NOMO-1 (cell line): Measurements from ENCODE around the gene TSPAN9.

ENCODE experiments used
- DNase-seq, 2 experiments: peaks; one replicate each; lab custom pipeline; 2025; ENCODE audit not compliant: unreplicated experiment in 2 of 2; lab: John Stamatoyannopoulos, UW

Gene TSPAN9

DNA sequence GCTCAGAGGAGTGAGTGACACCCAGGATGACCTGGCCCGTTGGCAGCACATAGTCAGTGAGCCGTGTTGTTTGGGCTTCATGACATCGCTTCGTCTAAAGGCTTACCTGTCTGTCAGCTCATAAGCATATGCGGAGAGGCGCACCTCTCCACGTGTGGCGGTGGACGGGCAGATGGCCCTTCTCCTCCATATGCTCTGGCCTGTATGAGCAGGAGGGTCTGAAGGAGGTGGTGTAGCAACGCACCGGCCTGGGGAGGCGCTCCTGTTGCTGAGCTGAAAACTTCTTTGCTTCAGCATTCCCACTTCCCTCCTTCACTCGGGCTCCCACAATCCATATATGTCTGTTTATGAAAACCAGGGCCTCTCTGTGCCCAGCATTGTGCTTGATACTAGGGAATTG, 186.1 kb downstream of the TSPAN9 start:
- no peak for DNase-seq

DNA sequence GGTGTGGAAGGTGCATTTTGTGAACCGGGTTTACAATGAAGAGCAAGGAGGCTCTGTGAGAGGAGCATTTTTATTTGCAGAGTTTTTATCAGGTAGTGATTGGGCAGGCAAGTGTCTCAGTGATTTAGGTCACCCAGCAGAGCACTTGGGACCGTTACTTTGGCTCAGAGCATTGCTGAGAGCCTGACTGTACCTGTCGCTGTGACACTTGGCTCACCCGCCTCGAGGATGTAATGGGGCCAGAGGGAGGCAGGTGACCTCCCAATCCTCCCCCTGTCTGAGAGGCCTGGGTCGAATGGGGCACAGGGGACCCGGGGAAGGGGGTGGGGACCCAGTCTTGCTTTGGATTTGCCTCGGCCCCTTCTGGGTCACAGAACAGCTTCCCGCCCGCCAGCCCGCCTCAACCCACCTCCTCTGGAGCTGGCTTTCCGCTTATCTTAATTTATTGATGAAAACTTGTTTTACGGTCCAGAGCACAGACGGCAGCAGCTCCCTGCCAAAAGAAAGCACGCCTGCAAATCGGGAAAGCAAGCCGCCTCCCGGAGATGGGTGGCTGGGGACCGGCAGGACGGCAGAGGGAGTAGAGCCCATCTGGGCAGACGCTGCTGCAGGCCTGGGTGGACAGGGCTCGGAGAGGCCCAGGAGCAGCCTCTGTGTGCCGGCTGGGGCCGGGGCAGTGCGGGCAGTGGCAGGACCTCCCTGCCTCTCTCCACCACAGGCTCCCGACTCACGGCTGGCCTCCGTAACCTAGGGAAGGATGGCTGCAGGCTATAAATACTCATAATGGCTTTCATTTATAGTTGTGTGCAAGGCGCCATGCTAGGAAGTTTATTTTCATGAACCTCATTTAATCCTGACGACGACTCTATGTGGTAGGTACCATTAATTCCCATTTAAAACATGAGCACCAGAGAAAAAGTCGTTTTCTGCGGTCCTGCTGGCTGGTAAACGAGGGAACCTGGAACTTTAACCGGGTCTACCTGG, 187.1 kb downstream of the TSPAN9 start:
- DNase-seq: no peak

DNA sequence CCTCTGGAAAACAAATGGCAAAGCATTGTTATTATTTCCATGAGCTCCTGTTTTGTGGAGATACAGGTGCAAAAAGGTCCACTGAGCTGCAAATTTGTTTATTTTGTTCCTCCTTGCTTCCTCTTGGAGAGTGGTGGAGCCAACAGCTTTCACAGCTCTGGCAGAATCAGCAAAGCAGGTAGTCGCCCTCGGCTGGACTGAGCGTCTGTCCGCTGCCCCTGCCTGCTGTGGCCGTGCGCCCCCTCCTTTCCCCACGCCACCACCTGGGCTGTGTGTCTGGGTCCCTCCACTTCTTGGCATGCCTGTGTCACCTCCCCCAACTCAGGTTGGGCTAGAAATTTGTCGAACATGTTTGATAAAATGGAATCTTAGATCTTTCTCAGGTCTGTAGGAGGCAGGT, 188.2 kb downstream of the TSPAN9 start:
- DNase-seq: no peak

DNA sequence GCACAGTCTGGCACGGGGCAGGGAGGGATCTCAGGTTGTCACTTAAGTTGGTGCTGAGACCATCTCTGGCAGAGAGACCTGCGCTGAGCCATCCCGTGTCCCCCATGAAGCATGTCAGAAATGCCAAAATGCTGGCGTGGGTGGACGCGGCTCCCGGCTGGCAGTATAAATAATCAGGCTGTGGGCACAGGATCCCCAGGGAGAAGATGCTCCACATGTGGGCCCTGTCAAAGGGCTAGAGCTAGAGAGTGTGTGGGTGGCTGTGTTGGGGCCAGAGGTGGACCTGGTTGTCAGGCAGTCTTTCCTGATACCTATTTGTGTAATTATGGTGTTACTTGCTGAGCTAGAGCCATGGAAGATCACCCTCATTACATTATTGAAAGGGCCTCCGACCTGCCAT, 189.5 kb downstream of the TSPAN9 start:
- DNase-seq: no peak

DNA sequence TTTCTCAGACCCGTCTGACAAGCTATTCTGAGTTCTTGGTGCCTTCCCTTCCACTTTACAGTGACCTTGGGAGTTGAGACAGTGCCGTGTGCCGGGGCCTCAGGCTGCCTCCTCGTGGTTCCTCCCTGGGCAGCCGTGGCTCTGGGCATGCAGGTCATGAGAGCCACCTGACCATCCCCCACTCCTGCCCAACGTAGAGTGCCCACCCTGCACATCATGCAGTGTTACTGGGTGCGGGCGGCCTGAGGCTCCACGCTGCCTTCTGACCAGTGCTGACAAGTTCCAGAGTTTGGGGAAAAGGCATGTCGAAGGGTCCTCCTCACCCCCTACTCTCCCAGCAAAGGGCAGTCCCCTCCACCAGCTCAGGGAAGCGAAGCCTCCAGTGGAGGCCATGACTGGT, 190.5 kb downstream of the TSPAN9 start:
- no peak for DNase-seq

DNA sequence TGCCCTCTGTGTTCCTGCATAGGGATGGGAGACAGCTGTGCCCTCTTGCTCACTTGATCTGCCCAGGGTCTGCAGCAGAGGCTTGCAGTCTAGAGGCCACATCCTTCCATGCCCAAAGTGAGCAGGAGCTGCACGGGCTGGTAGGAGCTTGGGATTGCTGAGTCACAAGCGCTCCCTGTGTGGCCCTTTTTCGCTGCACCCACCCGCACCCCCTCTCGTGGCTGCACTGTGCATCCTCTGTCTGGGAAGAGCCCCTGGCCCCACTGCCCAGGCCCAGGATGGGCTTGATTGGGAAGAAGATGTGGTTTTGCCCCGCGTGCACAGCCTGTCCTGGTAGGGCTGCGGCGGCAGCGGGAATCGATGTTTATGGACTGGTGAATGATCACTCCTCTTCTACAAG, 192.4 kb downstream of the TSPAN9 start:
- DNase-seq: no peak

DNA sequence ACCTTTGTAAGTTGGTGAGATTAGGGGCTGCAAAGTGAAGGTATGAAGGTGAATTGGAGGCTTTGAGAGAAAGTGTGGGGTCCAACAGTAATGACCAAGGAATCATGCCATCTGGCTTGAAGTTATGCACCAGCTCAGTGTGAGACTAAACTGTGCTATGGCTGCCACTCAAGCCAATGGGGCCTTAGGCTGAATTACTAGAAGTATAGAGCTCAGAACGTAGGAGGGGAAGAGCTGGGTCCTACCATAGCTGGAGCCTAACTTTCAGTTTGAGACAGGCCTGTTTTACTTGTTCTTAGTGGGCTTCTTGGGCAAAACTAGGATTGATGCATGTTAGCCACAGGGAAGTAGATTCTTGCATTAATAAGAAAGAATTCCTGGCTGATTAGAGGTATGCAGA, 194.0 kb downstream of the TSPAN9 start:
- DNase-seq: no peak

DNA sequence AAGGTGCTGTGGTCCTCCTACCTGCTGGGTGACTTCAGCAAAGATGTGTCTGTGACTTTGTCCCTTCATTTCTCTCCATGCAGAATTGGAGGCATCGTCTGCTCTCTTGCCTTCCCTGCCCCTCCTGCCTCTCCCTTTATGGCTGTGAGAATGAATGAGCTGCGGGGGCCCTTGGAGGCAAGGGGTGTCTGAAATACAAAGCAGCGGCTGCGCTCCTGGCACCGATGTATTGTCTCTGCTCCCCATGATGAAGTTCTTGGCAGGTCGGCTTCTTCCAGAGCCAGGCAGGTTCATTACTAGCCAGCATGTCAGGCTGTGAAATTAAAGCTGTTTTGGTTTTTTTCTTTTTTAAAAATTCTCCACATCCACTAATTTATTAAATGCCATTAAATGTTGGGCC, 194.5 kb downstream of the TSPAN9 start:
- no peak for DNase-seq

DNA sequence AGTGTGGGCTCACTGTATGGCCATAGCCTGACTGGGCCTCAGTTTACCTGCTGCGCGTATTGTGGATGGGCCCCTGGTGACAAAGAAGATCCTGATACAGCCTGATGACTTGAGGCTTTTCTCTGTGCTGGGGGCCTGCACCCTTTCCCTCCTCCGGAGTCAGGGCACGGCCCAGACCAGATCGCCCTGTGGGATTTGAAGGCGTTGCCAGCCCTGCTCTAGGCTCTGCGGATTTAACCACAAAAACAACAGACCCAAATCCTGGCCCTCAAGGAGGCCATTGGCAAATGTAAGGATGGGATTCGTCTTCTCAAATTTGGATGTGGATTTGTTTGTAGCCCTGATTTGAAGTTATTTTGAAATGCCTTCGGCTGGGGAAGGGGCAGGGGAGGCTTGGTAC, 195.8 kb downstream of the TSPAN9 start:
- DNase-seq: no peak

DNA sequence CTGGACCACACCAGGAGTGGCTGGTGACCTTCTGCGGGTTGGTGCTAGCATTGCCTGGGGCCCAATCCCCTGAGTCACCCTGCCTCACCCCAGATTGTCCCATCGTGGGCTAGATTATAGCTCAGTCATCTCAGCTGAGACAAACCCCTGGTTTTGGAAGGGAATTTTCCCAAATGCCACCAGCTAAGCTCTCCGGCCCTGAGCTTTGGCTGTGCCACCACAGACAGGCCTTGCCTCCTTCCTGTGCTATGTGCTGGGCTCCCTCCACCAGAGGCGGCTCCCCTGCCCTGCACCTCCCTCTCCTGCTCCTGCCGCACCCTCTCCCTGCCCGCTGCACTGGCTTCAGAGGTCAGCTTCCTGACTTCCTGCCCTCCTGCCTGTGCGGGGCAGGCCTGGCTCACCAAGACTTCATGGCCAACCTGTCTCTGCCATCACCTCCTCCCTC, 196.3 kb downstream of the TSPAN9 start:
- no peak for DNase-seq

DNA sequence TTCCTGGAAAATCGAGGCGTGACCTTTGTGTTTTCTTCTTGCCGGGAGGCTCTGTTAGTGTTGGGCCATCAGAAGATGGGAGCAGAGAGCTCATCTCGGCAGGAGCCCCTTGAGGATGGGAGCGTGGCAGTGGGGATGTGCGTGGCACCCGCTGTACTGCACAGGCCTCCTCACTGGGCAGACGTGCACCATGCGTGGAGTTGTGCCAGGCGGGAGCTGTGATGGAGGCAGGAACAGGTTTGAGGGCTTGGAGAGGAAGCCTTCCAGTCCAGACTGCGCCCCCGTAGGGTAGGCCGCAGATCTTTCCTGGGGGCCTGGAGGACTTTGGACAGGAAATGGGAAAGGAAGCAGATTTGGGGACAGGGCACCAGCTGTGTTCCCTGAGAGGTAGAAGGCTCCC, 197.5 kb downstream of the TSPAN9 start:
- no peak for DNase-seq

DNA sequence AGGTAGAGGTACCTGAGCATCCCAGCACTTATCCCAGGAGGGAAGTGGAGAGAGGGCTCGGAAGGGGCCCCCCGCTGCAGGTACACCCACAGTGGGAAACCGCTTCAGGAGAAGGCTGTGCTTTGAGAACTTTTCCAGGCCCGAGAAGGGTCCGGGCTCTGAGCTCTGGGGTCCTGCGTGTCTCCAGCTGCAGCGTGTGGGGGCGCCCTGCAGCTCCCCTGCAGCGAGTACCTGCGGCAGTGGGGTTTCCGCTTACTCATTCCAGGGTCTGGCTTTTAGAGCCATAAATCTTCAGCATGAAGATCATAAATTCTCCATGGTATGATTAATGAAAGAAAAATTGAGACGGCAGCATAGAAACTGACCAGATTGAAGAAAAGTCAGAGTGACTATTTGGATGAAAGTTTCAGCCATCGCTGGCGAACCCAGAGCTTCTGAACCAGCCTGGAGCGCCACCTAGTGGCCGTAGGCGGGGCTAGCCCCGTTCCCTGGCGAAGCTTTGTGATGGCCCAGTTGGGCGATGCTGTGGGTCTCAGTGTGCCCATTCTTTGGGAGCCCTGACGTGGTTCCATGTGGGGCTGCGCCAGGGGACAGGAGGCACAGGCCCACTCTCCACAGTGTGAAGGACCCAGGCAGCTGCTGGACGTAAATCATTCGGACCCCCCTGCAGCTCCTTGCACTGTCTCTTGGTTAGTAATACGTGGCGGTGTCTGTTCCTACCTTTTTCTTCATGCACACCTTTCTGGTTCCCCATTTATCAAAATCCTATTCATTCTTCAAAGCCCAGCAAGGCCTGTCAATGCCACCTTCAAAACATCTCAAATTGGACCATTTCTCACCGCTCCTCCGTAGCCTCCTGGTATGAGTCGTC, 198.2 kb downstream of the TSPAN9 start:
- peak; percentile 8 to 40 for DNase-seq

DNA sequence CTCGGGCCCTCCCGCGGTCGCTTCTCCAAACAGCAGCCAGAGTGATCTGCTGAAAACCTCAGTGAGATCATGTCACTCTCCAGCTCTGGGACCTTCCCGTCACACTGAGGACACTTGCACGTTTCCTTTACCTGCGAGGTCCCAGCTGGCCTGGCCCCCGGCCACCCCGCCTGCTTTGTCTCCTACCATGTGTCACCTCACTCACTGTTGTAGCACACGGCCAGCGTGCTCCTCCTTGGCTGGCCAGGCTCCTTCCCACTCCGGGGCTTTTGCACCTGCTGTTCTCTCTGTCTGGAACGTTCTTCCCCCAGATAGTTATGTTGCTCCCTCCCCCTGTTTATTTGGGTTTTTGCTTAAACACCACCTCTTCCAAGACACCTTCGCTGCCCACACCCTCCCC, 199.0 kb downstream of the TSPAN9 start:
- no peak for DNase-seq

DNA sequence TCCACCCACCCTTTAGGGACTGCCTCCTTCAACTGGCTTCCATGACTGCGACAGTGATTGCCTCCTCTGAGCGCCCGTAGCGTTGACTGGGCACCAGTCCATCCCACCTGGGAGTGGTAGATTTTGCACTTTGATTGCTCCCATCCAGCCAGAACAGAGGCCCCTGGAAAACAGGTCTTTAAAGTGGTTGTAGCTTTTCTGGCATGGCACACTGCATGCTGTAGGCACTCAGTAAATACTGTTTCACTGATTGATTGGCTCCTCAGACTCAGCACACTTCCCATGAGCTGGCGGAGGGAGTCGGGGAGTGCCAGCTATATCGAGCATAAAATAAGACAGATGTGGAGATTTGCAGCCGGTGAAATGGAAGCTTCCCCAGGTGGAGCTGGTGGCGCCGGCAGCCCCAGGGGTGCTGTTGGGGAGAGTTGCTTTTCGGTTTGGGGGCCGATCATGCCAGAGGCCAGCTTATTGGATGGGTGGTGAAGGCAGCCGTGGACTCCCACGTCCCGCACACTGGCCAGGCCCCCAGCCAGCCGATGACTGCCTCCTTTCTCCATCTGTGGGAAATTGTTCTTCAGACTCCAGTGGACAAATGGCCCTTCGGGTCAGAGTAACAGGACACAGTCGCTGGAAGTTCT, 200.2 kb downstream of the TSPAN9 start:
- DNase-seq: no peak

DNA sequence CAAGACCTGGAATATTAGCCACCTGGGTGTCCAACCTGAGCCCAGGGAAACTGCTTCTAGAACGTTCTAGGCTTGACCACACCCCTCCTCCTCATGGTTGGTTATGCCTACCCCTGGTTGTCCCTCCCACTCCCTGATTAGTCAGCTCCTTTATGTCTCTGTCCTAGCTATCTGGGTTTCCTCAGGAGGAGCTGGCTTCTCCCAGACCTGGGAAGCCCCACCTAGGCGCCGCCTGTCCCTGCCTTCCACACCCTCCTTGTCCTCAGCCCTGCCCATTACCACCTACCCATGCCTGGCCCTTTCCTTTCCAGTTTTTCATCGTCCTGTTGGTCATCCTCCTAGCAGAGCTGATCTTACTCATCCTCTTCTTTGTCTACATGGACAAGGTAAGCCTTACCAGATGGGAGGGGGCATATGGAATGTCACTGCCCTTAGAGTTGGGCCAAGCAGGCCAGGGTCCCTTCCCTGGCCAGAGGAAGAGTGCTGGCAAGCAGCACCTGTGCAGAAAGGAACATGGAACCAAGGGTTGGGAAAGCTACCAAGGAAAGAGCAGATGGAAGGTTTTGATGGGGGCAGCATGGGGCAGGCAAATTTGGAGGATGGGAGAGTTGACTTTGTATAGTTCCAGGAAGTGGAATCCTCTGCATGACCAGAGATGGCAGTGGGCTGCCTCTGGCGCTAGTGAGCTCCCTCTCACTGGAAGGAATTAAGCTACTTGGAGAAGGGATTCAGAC, 201.7 kb downstream of the TSPAN9 start:
- no peak for DNase-seq

DNA sequence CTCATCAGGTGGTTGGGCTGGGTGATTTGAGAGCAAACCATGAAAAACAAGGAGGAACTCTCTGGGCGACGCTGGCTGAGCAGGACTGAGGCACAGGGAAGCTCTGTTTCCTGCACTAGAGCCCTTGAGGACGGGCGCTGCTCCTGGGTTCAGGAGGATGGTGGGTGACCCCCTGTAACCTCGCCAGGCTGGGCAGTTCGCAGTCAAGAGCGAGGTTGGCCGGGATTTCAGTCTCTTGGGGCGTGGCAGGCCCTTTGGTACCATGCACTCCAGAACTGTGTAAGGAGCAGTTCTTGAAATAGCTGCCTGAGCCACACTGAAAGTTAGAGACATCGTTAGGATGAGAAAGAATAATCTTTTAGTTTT, 202.2 kb downstream of the TSPAN9 start:
- no peak for DNase-seq

DNA sequence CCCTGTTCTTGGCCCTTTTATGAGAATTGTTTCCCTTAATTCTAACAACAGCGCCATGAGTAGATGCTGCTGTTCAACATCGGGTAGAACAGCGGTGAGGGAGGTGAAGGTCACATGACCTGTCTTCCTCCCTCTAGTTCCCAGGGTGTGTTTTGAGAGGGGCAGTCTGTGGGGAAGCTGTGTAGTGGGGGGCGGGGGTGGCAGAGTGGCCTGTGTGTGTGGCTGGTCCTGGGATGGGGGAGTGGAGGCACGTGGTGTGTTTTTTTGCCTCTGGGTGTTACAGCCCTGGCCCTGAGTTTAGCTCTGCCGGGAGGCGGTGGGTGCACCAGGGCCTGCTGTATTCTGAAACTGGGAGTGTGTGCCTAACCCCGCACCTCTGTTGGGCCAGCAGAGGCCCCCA, 202.7 kb downstream of the TSPAN9 start:
- DNase-seq: no peak

DNA sequence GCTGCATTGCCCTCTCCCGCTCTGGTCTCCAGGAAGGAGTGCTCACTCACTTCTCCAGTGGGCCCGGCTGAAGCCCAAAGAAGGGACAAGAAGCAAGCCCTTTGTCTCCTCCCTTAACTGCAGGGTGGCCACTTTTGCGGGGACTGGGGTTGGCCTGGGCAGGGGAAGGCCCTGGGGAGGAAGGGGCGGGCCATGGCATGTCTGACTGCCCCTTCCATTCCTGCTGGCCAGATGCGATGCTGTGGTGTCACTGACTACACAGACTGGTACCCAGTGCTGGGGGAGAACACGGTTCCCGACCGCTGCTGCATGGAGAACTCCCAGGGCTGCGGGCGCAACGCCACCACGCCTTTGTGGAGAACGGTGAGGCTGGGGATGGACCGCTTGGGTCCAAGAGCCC, 203.8 kb downstream of the TSPAN9 start:
- no peak for DNase-seq

DNA sequence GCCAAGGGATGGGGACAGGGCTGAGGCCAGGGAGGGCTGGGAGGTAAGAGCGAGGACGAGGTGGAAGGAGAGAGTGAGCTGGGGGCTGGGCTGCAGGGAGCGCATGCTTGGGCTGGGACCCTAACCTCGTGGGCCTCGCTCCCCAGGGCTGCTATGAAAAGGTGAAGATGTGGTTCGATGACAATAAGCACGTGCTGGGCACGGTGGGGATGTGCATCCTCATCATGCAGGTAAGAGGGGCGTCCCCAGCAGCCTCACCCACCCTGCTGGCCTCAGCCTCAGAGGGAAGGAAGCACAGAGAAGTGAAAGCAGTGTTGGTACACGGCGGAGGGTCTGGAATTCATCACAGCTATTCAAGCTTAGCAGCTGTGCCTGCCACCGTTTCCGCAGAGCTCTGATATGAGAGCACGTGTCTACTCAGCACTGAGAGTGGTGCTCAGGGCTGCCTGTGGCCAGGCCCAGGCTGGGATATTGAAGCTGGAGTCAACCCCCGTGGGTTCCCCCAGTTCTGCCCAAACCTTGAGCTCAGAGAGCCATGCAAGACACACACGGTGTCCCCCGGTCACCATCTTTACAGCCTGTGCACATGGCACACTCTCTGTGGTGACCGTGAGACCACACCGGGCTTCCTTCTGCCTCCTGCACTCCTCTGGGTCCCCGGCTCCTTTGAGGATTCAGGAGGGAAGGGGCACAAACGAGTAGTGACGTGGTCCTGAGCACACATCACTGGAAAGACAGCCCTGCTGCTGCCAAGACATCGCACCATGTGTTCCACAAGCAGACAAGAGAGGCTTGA, 204.6 kb downstream of the TSPAN9 start:
- no peak for DNase-seq

DNA sequence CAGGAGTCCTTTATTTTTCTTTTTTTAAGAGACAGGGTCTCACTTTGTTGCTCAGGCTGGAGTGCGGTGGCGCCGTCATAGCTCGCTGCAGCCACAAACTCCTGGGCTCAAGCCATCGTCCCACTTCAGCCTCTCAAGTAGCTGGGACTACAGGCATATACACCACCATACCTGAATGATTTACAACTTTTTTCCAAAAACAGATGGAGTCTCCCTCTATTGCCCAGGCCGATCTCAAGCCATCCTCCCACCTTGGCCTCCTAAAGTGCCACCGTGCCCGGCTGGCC, 205.1 kb downstream of the TSPAN9 start:
- no peak for DNase-seq
